D721Med (cell line): Measurements from ENCODE around the gene MXD4.

ENCODE experiments used
- DNase-seq: peaks from one replicate; pipeline ENCODE4 v3.0.0; 2011; ENCODE audit warnings: low spot score; ENCODE audit not compliant: insufficient read length
- FAIRE-seq: peaks from 2 replicates; lab custom pipeline; 2011; peaks lifted over from hg19 to GRCh38; lab: Jason Lieb, UNC
- TF ChIP-seq, protein P1 (sequence below): IDR thresholded peaks from 2 replicates; pipeline ENCODE4 v1.5.1; 2012; ENCODE audit warnings: mild to moderate bottlenecking, control low read depth; ENCODE audit not compliant: insufficient read depth; ENCODE audit errors: missing control alignments

MXD4 gene

DNA sequence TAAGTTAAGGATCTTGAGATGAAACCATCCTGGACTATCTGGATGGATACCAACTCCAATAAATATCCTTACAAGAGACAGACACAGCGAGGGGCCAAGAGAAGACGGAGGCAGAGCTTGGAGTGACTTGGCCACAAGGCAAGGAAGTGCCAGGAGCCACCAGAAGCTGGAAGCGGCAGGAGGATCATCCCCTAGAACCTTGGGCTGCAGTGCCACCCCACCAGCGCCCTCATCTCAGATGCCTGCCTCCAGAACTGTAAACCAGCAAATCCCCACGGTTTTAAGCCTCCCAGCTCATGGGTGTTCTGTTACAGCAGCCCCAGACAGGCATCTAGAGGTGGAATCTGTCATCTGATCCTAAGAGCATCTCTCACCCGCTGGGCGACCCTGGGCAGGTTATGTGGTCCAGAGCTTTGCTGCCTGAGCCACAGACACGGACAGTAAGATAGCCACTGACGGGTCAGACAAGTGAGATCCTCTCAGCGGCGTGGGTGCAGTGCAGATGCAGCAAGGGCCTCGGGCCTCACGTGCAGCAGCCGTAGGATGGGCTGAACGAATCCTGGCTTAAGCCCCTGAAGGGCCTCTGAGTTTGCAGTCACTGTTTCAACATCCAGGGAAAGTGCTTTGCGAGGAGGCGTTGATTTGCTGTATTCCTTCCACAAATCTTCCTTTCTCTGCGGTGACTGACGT, 25.1 kb upstream of the MXD4 start:
- DNase-seq (no peak), FAIRE-seq (no peak)
- TF ChIP-seq, protein P1, sequence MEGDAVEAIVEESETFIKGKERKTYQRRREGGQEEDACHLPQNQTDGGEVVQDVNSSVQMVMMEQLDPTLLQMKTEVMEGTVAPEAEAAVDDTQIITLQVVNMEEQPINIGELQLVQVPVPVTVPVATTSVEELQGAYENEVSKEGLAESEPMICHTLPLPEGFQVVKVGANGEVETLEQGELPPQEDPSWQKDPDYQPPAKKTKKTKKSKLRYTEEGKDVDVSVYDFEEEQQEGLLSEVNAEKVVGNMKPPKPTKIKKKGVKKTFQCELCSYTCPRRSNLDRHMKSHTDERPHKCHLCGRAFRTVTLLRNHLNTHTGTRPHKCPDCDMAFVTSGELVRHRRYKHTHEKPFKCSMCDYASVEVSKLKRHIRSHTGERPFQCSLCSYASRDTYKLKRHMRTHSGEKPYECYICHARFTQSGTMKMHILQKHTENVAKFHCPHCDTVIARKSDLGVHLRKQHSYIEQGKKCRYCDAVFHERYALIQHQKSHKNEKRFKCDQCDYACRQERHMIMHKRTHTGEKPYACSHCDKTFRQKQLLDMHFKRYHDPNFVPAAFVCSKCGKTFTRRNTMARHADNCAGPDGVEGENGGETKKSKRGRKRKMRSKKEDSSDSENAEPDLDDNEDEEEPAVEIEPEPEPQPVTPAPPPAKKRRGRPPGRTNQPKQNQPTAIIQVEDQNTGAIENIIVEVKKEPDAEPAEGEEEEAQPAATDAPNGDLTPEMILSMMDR: no peak

DNA sequence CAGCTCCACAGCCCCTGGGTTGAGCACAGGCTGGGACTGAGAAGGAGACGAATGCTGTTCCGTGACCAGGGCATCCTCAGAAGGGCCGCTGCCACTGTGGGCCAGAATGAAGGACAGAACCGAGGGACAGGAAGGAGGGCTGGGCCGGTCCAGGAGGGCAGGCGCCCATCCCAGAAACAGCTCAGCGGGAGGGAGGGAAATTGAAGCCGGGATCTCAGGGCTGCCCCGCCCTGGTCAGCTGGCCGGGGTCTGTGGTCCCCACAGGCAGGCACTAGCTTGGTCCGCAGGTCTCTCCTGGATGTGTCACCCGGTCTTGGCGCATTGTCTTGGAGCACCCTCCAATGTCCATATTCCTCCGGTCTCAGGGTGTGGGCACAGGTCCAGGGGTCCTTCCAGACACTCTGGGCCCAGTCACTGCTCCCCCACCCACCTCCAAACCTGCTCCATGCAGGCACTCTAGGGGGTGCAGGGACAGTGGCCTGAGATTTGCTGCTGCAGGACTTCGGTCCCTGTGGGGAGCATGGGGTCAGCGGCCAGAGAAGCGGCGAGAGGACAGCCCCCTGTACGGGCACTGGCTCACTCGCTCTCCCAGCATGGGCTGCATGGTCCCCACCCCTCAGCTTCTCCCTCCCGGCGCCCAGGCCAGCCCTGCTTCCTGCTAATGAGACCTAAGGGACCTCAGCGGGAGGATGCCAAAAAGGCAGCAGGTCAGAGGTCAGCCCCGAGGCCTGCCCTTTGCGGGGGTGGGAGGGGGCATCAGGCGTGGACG, 23.9 kb upstream of the MXD4 start:
- DNase-seq (no peak), FAIRE-seq (no peak)
- TF ChIP-seq, protein P1: no peak

DNA sequence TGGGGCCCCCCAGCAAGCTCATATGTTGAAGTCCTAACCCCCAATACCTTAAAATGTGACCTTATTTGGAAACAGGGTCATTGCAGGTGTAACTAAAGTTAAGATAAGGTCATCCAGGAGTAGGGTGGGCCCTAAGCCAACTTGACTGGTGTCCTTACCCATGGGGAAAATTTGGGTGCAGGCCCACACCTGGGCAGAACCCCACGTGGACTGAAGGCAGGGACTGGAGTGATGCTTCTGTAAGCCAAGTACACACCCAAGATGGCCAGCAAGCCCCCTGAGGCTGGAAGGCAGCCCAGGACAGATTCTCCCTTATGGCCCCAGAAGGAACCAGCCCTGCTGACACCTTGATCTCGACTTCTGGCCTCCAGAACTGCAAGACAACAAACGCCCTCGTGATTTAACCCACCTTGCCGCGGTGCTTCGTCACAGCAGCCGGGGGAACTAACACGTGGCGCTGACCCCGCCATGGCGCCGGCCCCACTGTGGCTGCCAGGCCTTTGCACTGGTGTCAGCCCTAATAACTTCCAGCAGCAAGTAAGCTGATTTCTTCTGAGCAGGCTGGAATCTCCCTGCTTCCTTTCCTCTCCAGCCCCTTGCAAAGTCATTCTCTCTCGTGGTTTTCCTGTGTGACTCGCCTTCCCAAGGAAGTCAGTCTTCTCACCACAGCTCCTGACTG, 23.2 kb upstream of the MXD4 start:
- TF ChIP-seq, protein P1: no peak
- DNase-seq: no peak
- FAIRE-seq: no peak

DNA sequence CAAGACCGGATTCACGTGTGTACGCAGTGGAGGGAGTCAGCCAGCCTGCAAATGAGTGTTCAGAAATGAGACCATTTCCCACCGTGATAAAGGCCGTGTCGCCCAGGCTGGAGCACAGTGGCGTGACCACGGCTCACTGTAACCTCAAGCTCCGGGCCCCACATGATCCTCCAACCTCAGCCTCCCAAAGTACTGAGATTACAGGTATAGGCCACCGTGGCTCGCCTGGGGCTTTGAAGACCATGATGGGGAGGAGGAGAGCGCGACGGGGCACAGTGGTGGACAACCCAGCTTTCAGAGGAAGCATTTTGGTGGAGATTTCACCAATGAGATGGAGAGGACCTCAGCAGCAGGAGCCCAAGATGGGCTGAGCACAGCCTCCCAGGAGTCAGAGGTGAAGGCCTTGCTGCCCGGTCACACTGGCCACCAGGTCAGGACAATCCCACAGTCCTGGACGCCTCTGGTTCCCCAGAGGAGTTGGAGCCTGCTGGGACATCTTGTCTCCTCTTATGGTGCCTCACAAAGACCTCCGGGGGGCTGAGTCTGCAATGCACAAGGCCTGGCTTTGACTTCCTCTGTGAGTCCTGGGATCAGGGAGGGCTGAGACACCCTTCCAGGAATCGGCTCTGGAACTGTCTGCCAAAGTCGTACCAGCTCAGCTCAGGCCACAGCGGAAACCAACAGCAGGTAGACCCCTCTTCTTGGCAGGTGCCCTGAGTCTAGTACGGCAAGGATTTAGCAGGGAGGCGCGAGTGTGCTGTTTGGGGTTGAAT, 22.4 kb upstream of the MXD4 start:
- TF ChIP-seq, protein P1: no peak
- FAIRE-seq (no peak), DNase-seq (no peak)

DNA sequence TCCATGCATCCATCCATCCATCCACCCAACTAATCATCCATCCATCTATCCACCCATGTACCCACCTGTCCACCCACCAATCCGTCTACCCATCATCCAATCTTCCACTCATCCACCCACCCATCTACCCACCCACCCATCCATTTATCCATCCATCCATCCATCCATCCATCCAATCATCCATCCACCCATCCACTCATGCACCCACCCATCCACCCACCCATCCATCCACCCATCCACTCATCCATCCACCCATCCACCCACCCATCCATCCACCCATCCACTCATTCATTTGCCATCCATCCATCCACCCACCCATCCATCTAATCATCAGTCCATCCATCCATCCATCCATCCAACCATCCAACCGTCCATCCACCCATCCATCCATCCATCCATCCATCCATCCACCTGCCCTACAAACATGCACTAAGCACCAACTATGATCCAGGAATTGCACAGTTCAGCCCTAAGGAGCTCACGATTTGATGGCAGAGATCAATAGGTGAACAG, 21.3 kb upstream of the MXD4 start:
- TF ChIP-seq, protein P1: no peak
- DNase-seq (no peak), FAIRE-seq (no peak)

DNA sequence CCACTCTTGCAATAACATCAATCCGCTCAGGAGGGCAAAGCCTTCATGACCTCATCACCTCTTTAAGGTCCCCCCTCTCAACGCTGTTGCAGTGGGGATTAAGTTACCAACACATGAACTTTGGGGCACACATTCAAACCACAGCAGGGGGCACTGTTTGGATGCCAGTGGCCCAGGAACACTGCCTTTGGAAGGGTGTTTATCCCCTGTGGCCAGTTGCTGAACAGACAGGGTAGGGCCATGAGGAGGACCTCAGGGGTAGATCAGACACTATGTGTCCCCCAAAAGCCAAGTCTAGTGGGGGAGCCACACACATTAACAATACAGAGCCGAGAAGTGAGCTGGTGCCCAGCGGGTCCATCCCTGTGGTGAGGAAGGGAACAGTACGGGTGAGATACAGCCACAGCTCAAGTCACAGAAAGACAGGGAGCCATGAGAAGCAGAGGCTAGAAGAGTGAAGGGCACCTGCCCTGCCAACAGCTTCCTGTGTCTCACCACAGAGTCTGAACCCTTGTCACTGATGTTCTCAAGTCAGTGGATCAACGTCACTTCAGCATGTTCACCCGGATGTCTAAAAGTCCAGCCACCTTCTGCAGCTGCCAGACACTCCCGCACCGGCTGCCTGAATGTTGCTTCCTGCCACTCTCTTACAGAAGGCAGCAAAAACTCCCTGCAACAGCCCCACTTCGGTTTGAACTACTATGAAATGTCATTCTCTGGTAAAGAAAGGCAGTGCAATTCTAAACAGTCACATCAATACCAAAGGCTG, 19.9 kb upstream of the MXD4 start:
- DNase-seq (no peak), FAIRE-seq (no peak)
- TF ChIP-seq, protein P1: no peak
